Gastrocnemius medialis (tissue), 4 donors: Measurements from ENCODE around the gene PYY. TPM values are rescaled to one million over a fixed set of nuclear protein-coding genes. Genes with fewer than 3 reads are reported as not detected.

ENCODE experiments used
- ATAC-seq, 2 donors: fragments of 150-250 bp; one replicate each; pipeline ENCODE4 v1.9.1; 2016
- DNase-seq, 2 donors: peaks; one replicate each; pipeline ENCODE4 v3.0.0-alpha.2; 2019
- H3K27ac ChIP-seq, 4 donors: fragments of 200-600 bp; sonication (generic); 1 replicate in 1 of 4; 2 replicates in 3 of 4; pipeline ENCODE4 v1.5.1; 2016 to 2018; ENCODE audit warnings: mild to moderate bottlenecking in 2 of 4, moderate library complexity in 1 of 4
- H3K27me3 ChIP-seq, 3 donors: fragments of 200-600 bp; sonication (generic) in 2 of 3; 1 replicate in 1 of 3; 2 replicates in 2 of 3; pipeline versions ENCODE4 v1.5.1 to v1.6.0; 2016 to 2019; ENCODE audit warnings: mild to moderate bottlenecking in 1 of 3, moderate library complexity in 1 of 3
- H3K36me3 ChIP-seq, 2 donors: fragments of 200-600 bp; sonication (generic) in 1 of 2; one replicate each; pipeline ENCODE4 v1.5.1; 2017 to 2018
- H3K4me1 ChIP-seq, 2 donors: fragments of 200-600 bp; sonication (generic) in 1 of 2; one replicate each; pipeline ENCODE4 v1.5.1; 2016 to 2017; ENCODE audit warnings: mild to moderate bottlenecking in 2 of 2
- H3K4me3 ChIP-seq, 4 donors: fragments of 200-600 bp; sonication (generic) in 3 of 4; 1 replicate in 1 of 4; 2 replicates in 3 of 4; pipeline ENCODE4 v1.5.1; 2016 to 2019; ENCODE audit warnings: mild to moderate bottlenecking in 2 of 4
- H3K9me3 ChIP-seq, 3 donors: fragments of 200-600 bp; sonication (generic) in 2 of 3; 1 replicate in 1 of 3; 2 replicates in 2 of 3; pipeline ENCODE4 v1.5.1; 2016 to 2019
- POLR2A ChIP-seq, 2 donors: fragments of 450-650 bp; IDR thresholded peaks; one replicate each; pipeline ENCODE4 v1.6.1; 2017; ENCODE audit warnings: antibody characterized with exemption in 2 of 2, mild to moderate bottlenecking in 2 of 2, moderate library complexity in 2 of 2
- in situ Hi-C, 4 donors: fragments of 200-750 bp; cut with MboI; loops; one replicate each; pipeline versions ENCODE4 v1.15.0 to v1.8.0; 2017; ENCODE audit warnings: low sequenced_read_pairs in 4 of 4
- intact Hi-C: fragments of 100-400 bp; cut with DNase I; formaldehyde crosslinking; loops from one replicate; pipeline ENCODE4 v1.15.1; 2023; ENCODE audit warnings: low total_unique reads
- total RNA-seq, 4 donors: library from RNA; depleted of rRNA; stranded (reverse); fragments of >200 nt; gene quantifications; one replicate each; pipeline versions ENCODE4 v1.1.0 to v1.2.3, GENCODE V29; 2016
- TF ChIP-seq, protein P1 (sequence below), 5 experiments: fragments of 450-650 bp in 3 of 5; fragments of 200-600 bp in 2 of 5; sonication (generic) in 2 of 5; IDR thresholded peaks in 4 of 5; conservative IDR thresholded peaks in 1 of 5; 1 replicate in 4 of 5; 2 replicates in 1 of 5; pipeline ENCODE4 v1.5.1; 2016 to 2019; ENCODE audit warnings: antibody characterized with exemption in 5 of 5, mild to moderate bottlenecking in 3 of 5, moderate library complexity in 3 of 5

Gene PYY
- total RNA-seq, 4 donors from 2014 or later = not detected

DNA sequence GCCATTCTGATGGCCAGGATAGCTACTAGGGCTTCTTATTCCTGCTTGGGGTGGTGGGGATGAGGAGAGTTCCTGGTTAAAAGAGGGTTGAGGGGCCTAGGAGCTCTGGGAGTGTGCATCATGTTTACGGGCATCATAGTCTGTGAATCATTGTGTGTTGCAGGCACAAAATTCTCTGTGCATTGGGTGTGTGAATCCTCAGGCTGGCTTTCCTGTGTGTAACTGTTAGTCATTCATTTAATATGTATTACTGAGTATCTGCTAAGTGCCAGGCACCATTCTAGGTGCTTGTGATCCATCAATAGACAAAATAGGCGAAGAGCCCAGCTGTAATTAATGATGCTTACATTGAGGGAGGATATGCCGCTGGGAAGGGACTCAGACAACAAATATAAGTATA, 17.3 kb downstream of the PYY start:
- DNase-seq (no peak), ATAC-seq (no peak)
- Histone ChIP-seq H3K36me3 (no peaks in the 10 kb centered on the region), H3K4me1 (peaks cover 0 to 7% of the 10 kb centered on the region in 2 donors), H3K27me3 (peaks cover 10 to 13% (median 13%) of the 10 kb centered on the region in 3 donors), H3K27ac (no peak overlapping the region), H3K4me3 (no peak overlapping the region), H3K9me3 (no peaks in the 10 kb centered on the region)
- TF ChIP-seq POLR2A (IDR thresholded peaks at IDR 0.05) = no peak
- TF ChIP-seq, protein P1, sequence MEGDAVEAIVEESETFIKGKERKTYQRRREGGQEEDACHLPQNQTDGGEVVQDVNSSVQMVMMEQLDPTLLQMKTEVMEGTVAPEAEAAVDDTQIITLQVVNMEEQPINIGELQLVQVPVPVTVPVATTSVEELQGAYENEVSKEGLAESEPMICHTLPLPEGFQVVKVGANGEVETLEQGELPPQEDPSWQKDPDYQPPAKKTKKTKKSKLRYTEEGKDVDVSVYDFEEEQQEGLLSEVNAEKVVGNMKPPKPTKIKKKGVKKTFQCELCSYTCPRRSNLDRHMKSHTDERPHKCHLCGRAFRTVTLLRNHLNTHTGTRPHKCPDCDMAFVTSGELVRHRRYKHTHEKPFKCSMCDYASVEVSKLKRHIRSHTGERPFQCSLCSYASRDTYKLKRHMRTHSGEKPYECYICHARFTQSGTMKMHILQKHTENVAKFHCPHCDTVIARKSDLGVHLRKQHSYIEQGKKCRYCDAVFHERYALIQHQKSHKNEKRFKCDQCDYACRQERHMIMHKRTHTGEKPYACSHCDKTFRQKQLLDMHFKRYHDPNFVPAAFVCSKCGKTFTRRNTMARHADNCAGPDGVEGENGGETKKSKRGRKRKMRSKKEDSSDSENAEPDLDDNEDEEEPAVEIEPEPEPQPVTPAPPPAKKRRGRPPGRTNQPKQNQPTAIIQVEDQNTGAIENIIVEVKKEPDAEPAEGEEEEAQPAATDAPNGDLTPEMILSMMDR (IDR thresholded peaks at IDR 0.05 in 4 of 5, conservative IDR thresholded peaks at IDR 0.05 in 1 of 5) = no peak
- intact Hi-C loops = no loop called here
- in situ Hi-C loops = no loop called here

DNA sequence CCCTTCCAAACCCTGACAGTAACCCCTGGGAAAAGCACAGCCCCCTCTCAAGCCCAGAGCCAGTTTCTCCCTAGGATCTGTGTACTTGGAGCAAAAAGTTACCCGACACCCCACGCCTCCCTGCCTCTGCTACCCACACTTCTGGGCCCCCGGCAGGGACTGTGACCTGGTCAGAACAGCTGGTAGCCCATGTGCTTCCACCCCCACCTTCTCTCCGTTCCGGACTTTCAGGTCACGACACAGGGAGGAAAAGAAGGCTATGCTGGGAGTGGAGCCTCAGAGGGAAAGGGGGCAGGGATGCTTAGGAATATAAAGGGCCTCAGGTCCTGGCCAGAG, 17.8 kb downstream of the PYY start:
- no peak overlapping the region for H3K4me3 ChIP-seq
- no peak for TF ChIP-seq POLR2A (IDR thresholded peaks at IDR 0.05)
- TF ChIP-seq, protein P1 (IDR thresholded peaks at IDR 0.05 in 4 of 5, conservative IDR thresholded peaks at IDR 0.05 in 1 of 5) = no peak
- in situ Hi-C loops (no loop called here), intact Hi-C loops (no loop called here)
- no peaks in the 10 kb centered on the region for H3K36me3 ChIP-seq
- peaks cover 0 to 7% of the 10 kb centered on the region in 2 donors for H3K4me1 ChIP-seq
- H3K27me3 ChIP-seq = peaks cover 10 to 13% (median 13%) of the 10 kb centered on the region in 3 donors
- no peaks in the 10 kb centered on the region for H3K9me3 ChIP-seq
- ATAC-seq (no peak), DNase-seq (no peak)
- H3K27ac ChIP-seq = no peak overlapping the region

DNA sequence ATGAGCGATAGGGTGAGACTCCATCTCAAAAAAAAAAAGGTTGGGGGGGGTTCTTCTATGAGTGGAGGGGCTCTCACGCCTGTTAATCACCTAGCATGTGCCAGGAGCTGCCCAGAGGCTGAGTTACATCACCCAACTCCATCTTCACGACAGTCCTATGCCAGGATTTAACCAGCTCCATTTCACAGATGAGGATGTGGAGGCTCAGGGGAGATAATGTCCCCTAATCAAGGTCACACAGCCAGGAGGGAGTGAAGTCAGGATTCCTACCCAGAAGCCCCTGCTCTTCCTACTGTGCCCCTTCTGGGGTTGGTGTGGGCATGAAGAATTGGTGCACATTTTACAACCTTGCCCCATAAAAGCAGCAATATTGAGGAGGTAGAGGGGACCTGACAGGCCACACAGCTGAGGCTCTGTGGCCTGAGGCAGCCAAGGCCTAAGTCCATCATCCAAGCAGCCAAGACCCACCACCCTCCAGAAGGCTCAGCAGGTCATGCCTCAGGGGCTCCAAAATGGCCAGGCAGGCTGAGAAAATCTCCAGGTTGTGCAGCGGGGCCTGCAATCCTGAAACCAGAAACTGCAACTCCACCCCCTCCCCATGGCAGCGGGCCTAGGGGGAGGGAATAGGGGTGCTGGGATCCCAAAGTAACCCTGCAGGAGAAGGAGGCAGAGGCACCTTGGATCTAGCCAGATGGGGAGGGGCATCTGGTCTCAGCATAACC, 18.4 kb downstream of the PYY start:
- Histone ChIP-seq H3K36me3 (no peaks in the 10 kb centered on the region), H3K4me1 (peaks cover 0 to 7% of the 10 kb centered on the region in 2 donors), H3K27me3 (peaks cover 10 to 13% (median 13%) of the 10 kb centered on the region in 3 donors), H3K9me3 (no peaks in the 10 kb centered on the region), H3K4me3 (no peak overlapping the region), H3K27ac (no peak overlapping the region)
- intact Hi-C loops = no loop called here
- in situ Hi-C loops = no loop called here
- no peak for TF ChIP-seq POLR2A (IDR thresholded peaks at IDR 0.05)
- DNase-seq (no peak), ATAC-seq (no peak)

DNA sequence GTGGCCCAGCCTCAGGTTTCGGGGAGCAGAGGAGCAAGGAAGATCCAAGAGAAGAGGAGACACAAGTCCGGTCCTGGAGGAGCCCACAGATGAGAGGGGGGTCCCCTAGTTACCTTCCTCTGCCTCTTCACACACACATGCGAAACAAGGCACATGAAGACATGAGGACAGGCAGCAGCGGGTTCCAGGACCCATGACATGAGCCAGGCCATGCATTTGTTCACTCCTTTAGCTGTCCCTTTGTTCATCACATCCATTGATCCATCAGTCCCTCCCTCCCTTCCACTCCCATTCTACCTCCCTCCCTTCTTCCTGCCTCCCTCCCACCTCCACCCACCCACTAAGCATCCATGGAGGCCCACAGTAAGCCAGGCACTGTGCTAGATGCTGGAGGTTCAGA, 20.8 kb downstream of the PYY start:
- ATAC-seq (no peak), DNase-seq (no peak)
- no peak for TF ChIP-seq POLR2A (IDR thresholded peaks at IDR 0.05)
- TF ChIP-seq, protein P1 (IDR thresholded peaks at IDR 0.05 in 4 of 5, conservative IDR thresholded peaks at IDR 0.05 in 1 of 5) = no peak
- H3K9me3 ChIP-seq = no peaks in the 10 kb centered on the region
- no peak overlapping the region for H3K4me3 ChIP-seq
- peaks cover 2 to 3% of the 10 kb centered on the region in 2 donors for H3K4me1 ChIP-seq
- H3K36me3 ChIP-seq = no peaks in the 10 kb centered on the region
- in situ Hi-C loops (no loop called here), intact Hi-C loops (no loop called here)
- H3K27ac ChIP-seq = no peak overlapping the region
- H3K27me3 ChIP-seq = peaks cover 3 to 7% (median 4%) of the 10 kb centered on the region in 3 donors

DNA sequence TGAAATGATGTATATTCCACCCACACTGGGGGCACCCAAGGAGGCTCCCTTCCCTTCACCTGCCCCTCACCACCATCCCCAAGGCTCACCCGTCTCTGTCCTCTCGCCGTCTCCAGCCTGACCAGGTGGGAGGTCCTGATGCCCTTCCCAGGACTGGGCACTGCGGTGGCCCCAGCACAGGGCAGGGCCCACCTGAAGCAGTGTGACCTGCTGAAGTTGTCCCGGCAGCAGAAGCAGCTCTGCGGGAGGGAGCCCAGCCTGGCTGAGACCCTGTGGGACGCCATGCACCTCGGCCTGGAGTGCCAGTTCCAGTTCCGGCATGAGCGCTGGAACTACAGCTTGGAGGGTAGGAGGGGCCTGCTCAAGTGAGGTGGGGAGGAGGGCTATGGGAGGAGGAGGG, 21.4 kb downstream of the PYY start:
- peaks cover 2 to 3% of the 10 kb centered on the region in 2 donors for H3K4me1 ChIP-seq
- H3K36me3 ChIP-seq = no peaks in the 10 kb centered on the region
- no peaks in the 10 kb centered on the region for H3K9me3 ChIP-seq
- in situ Hi-C loops (no loop called here), intact Hi-C loops (no loop called here)
- H3K4me3 ChIP-seq = no peak overlapping the region
- no peak overlapping the region for H3K27ac ChIP-seq
- H3K27me3 ChIP-seq = peaks cover 0 to 3% (median 0%) of the 10 kb centered on the region in 3 donors
- ATAC-seq (no peak), DNase-seq (no peak)
- TF ChIP-seq, protein P1 (IDR thresholded peaks at IDR 0.05 in 4 of 5, conservative IDR thresholded peaks at IDR 0.05 in 1 of 5) = no peak
